Ishikawa (cell line): ENCODE measurements around the gene PER1.

Source experiments
- CEBPB ChIP-seq: IDR thresholded peaks from 2 replicates; pipeline ENCODE4 v1.6.1; 2012
- CREB1 ChIP-seq: IDR thresholded peaks from 2 replicates; pipeline ENCODE4 v1.6.1; 2012; ENCODE audit warnings: low read depth
- EGR1 ChIP-seq: IDR thresholded peaks from 2 replicates; pipeline ENCODE4 v1.6.1; 2012
- EP300 ChIP-seq: IDR thresholded peaks from 2 replicates; pipeline ENCODE4 v1.6.1; 2012; ENCODE audit warnings: borderline replicate concordance
- FOXM1 ChIP-seq: IDR thresholded peaks from 2 replicates; pipeline ENCODE4 v1.6.1; 2012; ENCODE audit warnings: low read depth, borderline replicate concordance
- NFIC ChIP-seq: IDR thresholded peaks from 2 replicates; pipeline ENCODE4 v1.6.1; 2012
- RAD21 ChIP-seq: IDR thresholded peaks from 2 replicates; pipeline ENCODE4 v1.6.1; 2012; ENCODE audit warnings: low read depth
- TAF1 ChIP-seq: IDR thresholded peaks from 2 replicates; pipeline ENCODE4 v1.6.1; 2012; ENCODE audit warnings: low read depth, mild to moderate bottlenecking
- TCF12 ChIP-seq: IDR thresholded peaks from 2 replicates; pipeline ENCODE4 v1.6.1; 2012; ENCODE audit warnings: low read depth
- TEAD4 ChIP-seq: IDR thresholded peaks from 2 replicates; pipeline ENCODE4 v1.6.1; 2012
- YY1 ChIP-seq: IDR thresholded peaks from 2 replicates; pipeline ENCODE4 v1.6.1; 2012; ENCODE audit warnings: low read depth
- ZBTB7A ChIP-seq: IDR thresholded peaks from 2 replicates; pipeline ENCODE4 v1.6.1; 2012; ENCODE audit warnings: low read depth
- TF ChIP-seq, protein P1 (sequence below): IDR thresholded peaks from 2 replicates; pipeline ENCODE4 v1.6.1; 2012
- TF ChIP-seq, protein P2 (sequence below): IDR thresholded peaks from 2 replicates; pipeline ENCODE4 v1.6.1; 2012; ENCODE audit warnings: low read depth, mild to moderate bottlenecking

DNA sequence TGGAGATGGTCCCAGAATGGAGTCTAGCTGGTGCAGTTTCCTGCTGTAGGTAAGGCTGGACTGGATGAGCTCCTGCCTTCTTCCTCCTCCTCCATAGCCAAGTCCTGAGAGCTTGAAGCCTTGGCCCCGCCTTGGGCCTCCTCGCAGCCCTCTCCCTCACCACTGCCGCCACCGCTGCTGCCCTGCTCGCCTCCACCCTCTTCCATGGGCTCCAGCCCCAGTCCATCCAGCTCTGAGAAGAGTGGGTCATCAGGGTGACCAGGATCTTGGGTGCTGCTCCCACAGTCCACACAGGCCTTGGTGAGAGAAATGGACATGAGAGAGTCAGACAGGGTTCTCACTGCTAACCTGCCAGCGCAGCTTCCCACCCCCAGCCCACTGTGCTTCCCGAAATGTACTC, 11.2 kb downstream of the PER1 start:
- no peak for TF ChIP-seq NFIC
- TF ChIP-seq TAF1: no peak
- TF ChIP-seq, protein P1, sequence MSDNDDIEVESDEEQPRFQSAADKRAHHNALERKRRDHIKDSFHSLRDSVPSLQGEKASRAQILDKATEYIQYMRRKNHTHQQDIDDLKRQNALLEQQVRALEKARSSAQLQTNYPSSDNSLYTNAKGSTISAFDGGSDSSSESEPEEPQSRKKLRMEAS: no peak
- TF ChIP-seq EP300: no peak
- TF ChIP-seq, protein P2, sequence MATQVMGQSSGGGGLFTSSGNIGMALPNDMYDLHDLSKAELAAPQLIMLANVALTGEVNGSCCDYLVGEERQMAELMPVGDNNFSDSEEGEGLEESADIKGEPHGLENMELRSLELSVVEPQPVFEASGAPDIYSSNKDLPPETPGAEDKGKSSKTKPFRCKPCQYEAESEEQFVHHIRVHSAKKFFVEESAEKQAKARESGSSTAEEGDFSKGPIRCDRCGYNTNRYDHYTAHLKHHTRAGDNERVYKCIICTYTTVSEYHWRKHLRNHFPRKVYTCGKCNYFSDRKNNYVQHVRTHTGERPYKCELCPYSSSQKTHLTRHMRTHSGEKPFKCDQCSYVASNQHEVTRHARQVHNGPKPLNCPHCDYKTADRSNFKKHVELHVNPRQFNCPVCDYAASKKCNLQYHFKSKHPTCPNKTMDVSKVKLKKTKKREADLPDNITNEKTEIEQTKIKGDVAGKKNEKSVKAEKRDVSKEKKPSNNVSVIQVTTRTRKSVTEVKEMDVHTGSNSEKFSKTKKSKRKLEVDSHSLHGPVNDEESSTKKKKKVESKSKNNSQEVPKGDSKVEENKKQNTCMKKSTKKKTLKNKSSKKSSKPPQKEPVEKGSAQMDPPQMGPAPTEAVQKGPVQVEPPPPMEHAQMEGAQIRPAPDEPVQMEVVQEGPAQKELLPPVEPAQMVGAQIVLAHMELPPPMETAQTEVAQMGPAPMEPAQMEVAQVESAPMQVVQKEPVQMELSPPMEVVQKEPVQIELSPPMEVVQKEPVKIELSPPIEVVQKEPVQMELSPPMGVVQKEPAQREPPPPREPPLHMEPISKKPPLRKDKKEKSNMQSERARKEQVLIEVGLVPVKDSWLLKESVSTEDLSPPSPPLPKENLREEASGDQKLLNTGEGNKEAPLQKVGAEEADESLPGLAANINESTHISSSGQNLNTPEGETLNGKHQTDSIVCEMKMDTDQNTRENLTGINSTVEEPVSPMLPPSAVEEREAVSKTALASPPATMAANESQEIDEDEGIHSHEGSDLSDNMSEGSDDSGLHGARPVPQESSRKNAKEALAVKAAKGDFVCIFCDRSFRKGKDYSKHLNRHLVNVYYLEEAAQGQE: no peak
- TF ChIP-seq TEAD4: no peak
- no peak for TF ChIP-seq RAD21
- no peak for TF ChIP-seq TCF12
- TF ChIP-seq EGR1: no peak
- no peak for TF ChIP-seq YY1
- no peak for TF ChIP-seq CREB1
- TF ChIP-seq CEBPB: no peak
- TF ChIP-seq FOXM1: no peak
- TF ChIP-seq ZBTB7A: no peak
